A673 (cell line): Measurements from ENCODE around the gene MRTFA.

ENCODE experiments used
- CTCF ChIP-seq: fragments of 300-800, 200-600 bp; sonication (generic); conservative IDR thresholded peaks from 2 replicates; pipeline ENCODE4 v1.5.1; 2017; ENCODE audit warnings: low read depth, mild to moderate bottlenecking, antibody characterized with exemption, low read length, moderate library complexity, mixed read lengths
- EZH2 ChIP-seq: fragments of 200-600 bp; sonication (generic); IDR thresholded peaks from 2 replicates; pipeline ENCODE4 v1.6.1; 2017; ENCODE audit warnings: borderline replicate concordance, low read depth, mild to moderate bottlenecking, mixed read lengths, antibody characterized with exemption, low read length; ENCODE audit not compliant: poor library complexity, severe bottlenecking

GRCh38 chr22:40651057-40651456 is 14.5 kb upstream of the MRTFA start:
- TF ChIP-seq CTCF = no peak
- no peak for TF ChIP-seq EZH2
